Measurements from ENCODE around the gene PAK4.
A peak's percentile ranks its signal among the peaks of the same experiment; 100 is the strongest.
"Not testable (repeated sequence)": the region's sequence is repeated elsewhere in the genome, so short reads cannot be mapped to it uniquely, and the experiment has no call there.

PAK4 gene

GRCh38 chr19:39113199-39113598, 12.4 kb upstream of the PAK4 start:
- H3K9ac ChIP-seq (ENCODE audit: insufficient read length, low read depth) = no peak overlapping the region
- no peaks in the 10 kb centered on the region for H3K9me3 ChIP-seq (ENCODE audit: insufficient read depth, low read length)
- TF ChIP-seq YY1 (IDR thresholded peaks at IDR 0.05; ENCODE audit: insufficient read depth, insufficient read length) (no peak), SUZ12 (IDR thresholded peaks at IDR 0.05; ENCODE audit: extremely low read depth, insufficient read depth, insufficient read length) (no peak), ZNF274 (IDR thresholded peaks at IDR 0.05; ENCODE audit: low read depth, low read length) (no peak)
- H3K36me3 ChIP-seq (ENCODE audit: insufficient read depth, insufficient read length, low read length) = no peaks in the 10 kb centered on the region
- no peaks in the 10 kb centered on the region for H3K27me3 ChIP-seq (ENCODE audit: insufficient read depth, insufficient read length)
- H3K4me1 ChIP-seq (ENCODE audit: insufficient read depth, insufficient read length) = no peaks in the 10 kb centered on the region
- DNase-seq (ENCODE audit: low read depth, low spot score) = no peak
- H3K4me3 ChIP-seq (ENCODE audit: insufficient read length, low read depth) = no peak overlapping the region

GRCh38 chr19:39115105-39115847, 10.3 kb upstream of the PAK4 start:
- no peaks in the 10 kb centered on the region for H3K4me1 ChIP-seq (ENCODE audit: insufficient read depth, insufficient read length)
- TF ChIP-seq SUZ12 (IDR thresholded peaks at IDR 0.05; ENCODE audit: extremely low read depth, insufficient read depth, insufficient read length) = no peak
- no peak for DNase-seq (ENCODE audit: low read depth, low spot score)
- no peaks in the 10 kb centered on the region for H3K36me3 ChIP-seq (ENCODE audit: insufficient read depth, insufficient read length, low read length)
- no peaks in the 10 kb centered on the region for H3K27me3 ChIP-seq (ENCODE audit: insufficient read depth, insufficient read length)
- H3K9me3 ChIP-seq (ENCODE audit: insufficient read depth, low read length) = no peaks in the 10 kb centered on the region
- no peak overlapping the region for H3K4me3 ChIP-seq (ENCODE audit: insufficient read length, low read depth)
- no peak overlapping the region for H3K9ac ChIP-seq (ENCODE audit: insufficient read length, low read depth)

- H3K27me3 ChIP-seq (ENCODE audit: insufficient read depth, insufficient read length); H3K9me3 ChIP-seq (ENCODE audit: insufficient read depth, low read length); H3K4me3 ChIP-seq (ENCODE audit: insufficient read length, low read depth); H3K4me1 ChIP-seq (ENCODE audit: insufficient read depth, insufficient read length); DNase-seq (ENCODE audit: low read depth, low spot score); H3K9ac ChIP-seq (ENCODE audit: insufficient read length, low read depth); H3K36me3 ChIP-seq (ENCODE audit: insufficient read depth, insufficient read length, low read length): not testable (repeated sequence)
These were observed 8.6 kb upstream of the PAK4 start for GRCh38 chr19:39117023-39117422.

GRCh38 chr19:39119830-39120229, 5.8 kb upstream of the PAK4 start:
- H3K27me3 ChIP-seq (ENCODE audit: insufficient read depth, insufficient read length) = no peaks in the 10 kb centered on the region
- peaks cover 2% of the 10 kb centered on the region for H3K4me1 ChIP-seq (ENCODE audit: insufficient read depth, insufficient read length)
- TF ChIP-seq YY1 (IDR thresholded peaks at IDR 0.05; ENCODE audit: insufficient read depth, insufficient read length) = no peak
- no peaks in the 10 kb centered on the region for H3K36me3 ChIP-seq (ENCODE audit: insufficient read depth, insufficient read length, low read length)
- no peak for DNase-seq (ENCODE audit: low read depth, low spot score)
- no peaks in the 10 kb centered on the region for H3K9me3 ChIP-seq (ENCODE audit: insufficient read depth, low read length)
- H3K9ac ChIP-seq (ENCODE audit: insufficient read length, low read depth) = no peak overlapping the region
- no peak overlapping the region for H3K4me3 ChIP-seq (ENCODE audit: insufficient read length, low read depth)

GRCh38 chr19:39122934-39123731, 2.5 kb upstream of the PAK4 start:
- DNase-seq (ENCODE audit: low read depth, low spot score) = no peak
- peaks cover 4% of the 10 kb centered on the region for H3K4me1 ChIP-seq (ENCODE audit: insufficient read depth, insufficient read length)
- no peak for TF ChIP-seq YY1 (IDR thresholded peaks at IDR 0.05; ENCODE audit: insufficient read depth, insufficient read length)
- TF ChIP-seq SUZ12 (IDR thresholded peaks at IDR 0.05; ENCODE audit: extremely low read depth, insufficient read depth, insufficient read length) = no peak
- no peak for TF ChIP-seq ZNF274 (IDR thresholded peaks at IDR 0.05; ENCODE audit: low read depth, low read length)
- peaks cover 3% of the 10 kb centered on the region for H3K36me3 ChIP-seq (ENCODE audit: insufficient read depth, insufficient read length, low read length)
- no peak overlapping the region for H3K9ac ChIP-seq (ENCODE audit: insufficient read length, low read depth)
- H3K27me3 ChIP-seq (ENCODE audit: insufficient read depth, insufficient read length) = no peaks in the 10 kb centered on the region
- H3K4me3 ChIP-seq (ENCODE audit: insufficient read length, low read depth) = no peak overlapping the region
- no peaks in the 10 kb centered on the region for H3K9me3 ChIP-seq (ENCODE audit: insufficient read depth, low read length)

- H3K9ac ChIP-seq (ENCODE audit: insufficient read length, low read depth) = peak overlapping the region; percentile 50
- no peaks in the 10 kb centered on the region for H3K9me3 ChIP-seq (ENCODE audit: insufficient read depth, low read length)
- no peak for TF ChIP-seq ZNF274 (IDR thresholded peaks at IDR 0.05; ENCODE audit: low read depth, low read length)
- no peak for TF ChIP-seq YY1 (IDR thresholded peaks at IDR 0.05; ENCODE audit: insufficient read depth, insufficient read length)
- TF ChIP-seq SUZ12 (IDR thresholded peaks at IDR 0.05; ENCODE audit: extremely low read depth, insufficient read depth, insufficient read length) = no peak
- peaks cover 5% of the 10 kb centered on the region for H3K36me3 ChIP-seq (ENCODE audit: insufficient read depth, insufficient read length, low read length)
- H3K4me1 ChIP-seq (ENCODE audit: insufficient read depth, insufficient read length) = peaks cover 7% of the 10 kb centered on the region
- no peak overlapping the region for H3K4me3 ChIP-seq (ENCODE audit: insufficient read length, low read depth)
- H3K27me3 ChIP-seq (ENCODE audit: insufficient read depth, insufficient read length) = no peaks in the 10 kb centered on the region
- no peak for DNase-seq (ENCODE audit: low read depth, low spot score)
These were observed 1.3 kb upstream of the PAK4 start for GRCh38 chr19:39124136-39124764.

- DNase-seq (ENCODE audit: low read depth, low spot score) = no peak
- H3K9ac ChIP-seq (ENCODE audit: insufficient read length, low read depth) = no peak overlapping the region
- TF ChIP-seq ZNF274 (IDR thresholded peaks at IDR 0.05; ENCODE audit: low read depth, low read length) (no peak), YY1 (IDR thresholded peaks at IDR 0.05; ENCODE audit: insufficient read depth, insufficient read length) (no peak), SUZ12 (IDR thresholded peaks at IDR 0.05; ENCODE audit: extremely low read depth, insufficient read depth, insufficient read length) (no peak)
- H3K36me3 ChIP-seq (ENCODE audit: insufficient read depth, insufficient read length, low read length) = peaks cover 8% of the 10 kb centered on the region
- H3K27me3 ChIP-seq (ENCODE audit: insufficient read depth, insufficient read length) = no peaks in the 10 kb centered on the region
- peaks cover 10% of the 10 kb centered on the region for H3K4me1 ChIP-seq (ENCODE audit: insufficient read depth, insufficient read length)
- H3K9me3 ChIP-seq (ENCODE audit: insufficient read depth, low read length) = no peaks in the 10 kb centered on the region
- no peak overlapping the region for H3K4me3 ChIP-seq (ENCODE audit: insufficient read length, low read depth)
These were observed 410 bp upstream of the PAK4 start for GRCh38 chr19:39125199-39125553.
